Stimulated activated CD8-positive, alpha-beta memory T cell treated with anti-CD3 and anti-CD28 coated beads, Interleukin-7, amount 100 ng/mL, for 48 hours (primary cell): ENCODE data around the gene KLK5.

Experiments
- DNase-seq, 2 donors: peaks; one replicate each; pipeline ENCODE4 v3.0.0-alpha.2; 2020; ENCODE audit warnings: low read depth in 1 of 2; ENCODE audit errors: extremely low read depth in 1 of 2

Gene KLK5

DNA sequence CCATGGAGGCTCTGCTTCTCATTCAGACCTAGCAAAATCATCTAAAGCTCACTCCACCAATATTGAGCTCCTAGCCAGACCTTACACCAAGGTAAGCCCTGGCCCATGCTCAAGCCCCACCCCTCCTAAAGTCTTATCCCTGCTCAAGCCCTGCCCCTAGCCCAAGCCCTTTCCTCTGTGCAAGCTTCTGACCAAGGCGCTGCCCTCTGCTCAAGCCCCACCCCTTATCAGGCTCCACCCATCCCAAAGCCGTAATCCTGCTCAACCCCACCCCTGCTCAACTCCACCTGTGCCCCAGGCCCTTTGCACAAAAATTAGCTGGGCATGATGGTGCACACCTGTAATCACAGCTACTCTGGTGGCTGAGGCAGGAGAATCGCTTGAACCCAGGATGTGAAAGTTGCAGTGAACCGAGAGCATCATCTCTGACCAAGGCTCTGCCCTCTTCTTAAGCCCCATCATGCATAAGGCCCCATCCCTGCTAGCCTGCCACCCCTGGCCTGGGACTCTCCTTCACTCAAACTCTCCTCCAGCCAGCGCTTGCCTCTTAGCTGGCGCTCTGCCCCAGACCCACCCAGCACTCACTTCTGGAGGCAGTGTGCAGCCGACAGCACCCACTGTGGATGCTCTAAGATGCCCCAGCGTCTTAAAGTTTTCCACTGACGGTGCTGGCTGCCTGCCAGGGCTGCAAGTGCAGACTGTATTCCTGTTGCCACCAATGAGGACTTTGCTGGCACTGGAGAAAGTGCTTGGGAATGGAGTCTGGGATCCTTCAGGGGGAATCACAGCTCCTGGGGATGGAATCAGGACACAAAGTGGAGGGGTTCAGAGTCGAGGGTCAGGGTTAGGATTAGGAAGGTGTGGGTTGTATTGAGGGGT is 58.1 kb downstream of the KLK5 start:
- DNase-seq, result no peak
